ENCODE data around the gene PLXNA1. TPM values are rescaled to one million over a fixed set of nuclear protein-coding genes. Genes with fewer than 3 reads are reported as not detected.

The PLXNA1 gene
- total RNA-seq, 2 donors from 2014 or later: 3.4 to 7.9 TPM

- no peaks in the 10 kb centered on the region for H3K27me3 Mint-ChIP-seq
- no peaks in the 10 kb centered on the region for H3K9me3 Mint-ChIP-seq
- no peaks in the 10 kb centered on the region for H3K4me1 Mint-ChIP-seq (ENCODE audit: low read depth in 2 of 2)
- H3K4me3 Mint-ChIP-seq: no peak overlapping the region
- ATAC-seq (no peak), DNase-seq (ENCODE audit: low spot score) (no peak)
- H3K27ac Mint-ChIP-seq: no peak overlapping the region
- no peaks in the 10 kb centered on the region for H3K36me3 Mint-ChIP-seq
Measured at GRCh38 chr3:127001486-127002194, 18.7 kb downstream of the PLXNA1 start.

GRCh38 chr3:127002195-127003174 lies 19.6 kb downstream of the PLXNA1 start:
- Mint-ChIP-seq H3K4me3 (no peak overlapping the region), H3K27me3 (no peaks in the 10 kb centered on the region), H3K27ac (no peak overlapping the region), H3K9me3 (no peaks in the 10 kb centered on the region), H3K4me1 (ENCODE audit: low read depth in 2 of 2) (peaks cover 0 to 3% of the 10 kb centered on the region in 2 donors), H3K36me3 (no peaks in the 10 kb centered on the region)
- peak in 1 of 2 donors; percentile 2 for ATAC-seq
- no peak for DNase-seq (ENCODE audit: low spot score)

GRCh38 chr3:127003175-127003555 lies 20.2 kb downstream of the PLXNA1 start:
- no peak for ATAC-seq
- Mint-ChIP-seq H3K27ac (no peak overlapping the region), H3K4me1 (ENCODE audit: low read depth in 2 of 2) (peaks cover 0 to 3% of the 10 kb centered on the region in 2 donors)

GRCh38 chr3:127003601-127004280 lies 20.8 kb downstream of the PLXNA1 start:
- H3K4me3 Mint-ChIP-seq: no peak overlapping the region
- ATAC-seq: no peak

More at GRCh38 chr3:127003175-127003555, 20.2 kb downstream of the PLXNA1 start:
- Mint-ChIP-seq H3K4me3 (no peak overlapping the region), H3K9me3 (no peaks in the 10 kb centered on the region), H3K36me3 (no peaks in the 10 kb centered on the region), H3K27me3 (no peaks in the 10 kb centered on the region)
- no peak for DNase-seq (ENCODE audit: low spot score)

GRCh38 chr3:127004641-127005397 lies 21.9 kb downstream of the PLXNA1 start:
- DNase-seq (ENCODE audit: low spot score): no peak
- no peaks in the 10 kb centered on the region for H3K36me3 Mint-ChIP-seq
- no peak for ATAC-seq
- H3K4me3 Mint-ChIP-seq: no peak overlapping the region
- H3K27me3 Mint-ChIP-seq: no peaks in the 10 kb centered on the region
- peaks cover 0 to 3% of the 10 kb centered on the region in 2 donors for H3K4me1 Mint-ChIP-seq (ENCODE audit: low read depth in 2 of 2)
- no peak overlapping the region for H3K27ac Mint-ChIP-seq
- H3K9me3 Mint-ChIP-seq: no peaks in the 10 kb centered on the region

More at GRCh38 chr3:127003601-127004280, 20.8 kb downstream of the PLXNA1 start:
- Mint-ChIP-seq H3K27me3 (no peaks in the 10 kb centered on the region), H3K9me3 (no peaks in the 10 kb centered on the region), H3K36me3 (no peaks in the 10 kb centered on the region), H3K4me1 (ENCODE audit: low read depth in 2 of 2) (peaks cover 0 to 3% of the 10 kb centered on the region in 2 donors), H3K27ac (no peak overlapping the region)
- DNase-seq (ENCODE audit: low spot score): no peak

- ATAC-seq: no peak
- Mint-ChIP-seq H3K27me3 (no peaks in the 10 kb centered on the region), H3K27ac (no peak overlapping the region)
Measured at GRCh38 chr3:127005864-127006500, 23.1 kb downstream of the PLXNA1 start.

GRCh38 chr3:127006781-127007436 lies 24.0 kb downstream of the PLXNA1 start:
- no peaks in the 10 kb centered on the region for H3K9me3 Mint-ChIP-seq
- H3K27ac Mint-ChIP-seq: no peak overlapping the region

More at GRCh38 chr3:127005864-127006500, 23.1 kb downstream of the PLXNA1 start:
- Mint-ChIP-seq H3K4me3 (no peak overlapping the region), H3K4me1 (ENCODE audit: low read depth in 2 of 2) (peaks cover 0 to 3% of the 10 kb centered on the region in 2 donors), H3K9me3 (no peaks in the 10 kb centered on the region), H3K36me3 (no peaks in the 10 kb centered on the region)
- DNase-seq (ENCODE audit: low spot score): no peak

GRCh38 chr3:127008236-127008635 lies 25.3 kb downstream of the PLXNA1 start:
- no peaks in the 10 kb centered on the region for H3K36me3 Mint-ChIP-seq
- H3K27me3 Mint-ChIP-seq: no peaks in the 10 kb centered on the region
- DNase-seq (ENCODE audit: low spot score) (no peak), ATAC-seq (no peak)
- H3K27ac Mint-ChIP-seq: no peak overlapping the region
- H3K4me1 Mint-ChIP-seq (ENCODE audit: low read depth in 2 of 2): peaks cover 0 to 3% of the 10 kb centered on the region in 2 donors
- no peak overlapping the region for H3K4me3 Mint-ChIP-seq
- H3K9me3 Mint-ChIP-seq: no peaks in the 10 kb centered on the region

More at GRCh38 chr3:127006781-127007436, 24.0 kb downstream of the PLXNA1 start:
- Mint-ChIP-seq H3K36me3 (no peaks in the 10 kb centered on the region), H3K27me3 (no peaks in the 10 kb centered on the region), H3K4me1 (ENCODE audit: low read depth in 2 of 2) (peaks cover 0 to 3% of the 10 kb centered on the region in 2 donors), H3K4me3 (no peak overlapping the region)
- no peak for ATAC-seq
- no peak for DNase-seq (ENCODE audit: low spot score)

GRCh38 chr3:127009531-127009930 lies 26.6 kb downstream of the PLXNA1 start:
- no peaks in the 10 kb centered on the region for H3K9me3 Mint-ChIP-seq
- no peak overlapping the region for H3K4me3 Mint-ChIP-seq
- H3K36me3 Mint-ChIP-seq: no peaks in the 10 kb centered on the region
- H3K27me3 Mint-ChIP-seq: no peaks in the 10 kb centered on the region
- DNase-seq (ENCODE audit: low spot score) (no peak), ATAC-seq (no peak)
- H3K27ac Mint-ChIP-seq: no peak overlapping the region
- H3K4me1 Mint-ChIP-seq (ENCODE audit: low read depth in 2 of 2): peaks cover 0 to 3% of the 10 kb centered on the region in 2 donors

GRCh38 chr3:127011270-127011992 lies 28.5 kb downstream of the PLXNA1 start:
- Mint-ChIP-seq H3K27me3 (no peaks in the 10 kb centered on the region), H3K36me3 (no peaks in the 10 kb centered on the region), H3K4me1 (ENCODE audit: low read depth in 2 of 2) (peaks cover 0 to 3% of the 10 kb centered on the region in 2 donors), H3K27ac (no peak overlapping the region), H3K9me3 (no peaks in the 10 kb centered on the region), H3K4me3 (no peak overlapping the region)
- ATAC-seq (no peak), DNase-seq (ENCODE audit: low spot score) (no peak)

GRCh38 chr3:127012091-127012490 lies 29.2 kb downstream of the PLXNA1 start:
- Mint-ChIP-seq H3K4me1 (ENCODE audit: low read depth in 2 of 2) (peaks cover 0 to 3% of the 10 kb centered on the region in 2 donors), H3K4me3 (no peak overlapping the region), H3K9me3 (no peaks in the 10 kb centered on the region), H3K27ac (no peak overlapping the region), H3K36me3 (no peaks in the 10 kb centered on the region), H3K27me3 (no peaks in the 10 kb centered on the region)
- ATAC-seq (no peak), DNase-seq (ENCODE audit: low spot score) (no peak)

- no peak overlapping the region for H3K4me3 Mint-ChIP-seq
- no peak for DNase-seq (ENCODE audit: low spot score)
- no peaks in the 10 kb centered on the region for H3K4me1 Mint-ChIP-seq (ENCODE audit: low read depth in 2 of 2)
- ATAC-seq: no peak
- no peaks in the 10 kb centered on the region for H3K27me3 Mint-ChIP-seq
- H3K36me3 Mint-ChIP-seq: no peaks in the 10 kb centered on the region
- no peaks in the 10 kb centered on the region for H3K9me3 Mint-ChIP-seq
- no peak overlapping the region for H3K27ac Mint-ChIP-seq
Measured at GRCh38 chr3:127013181-127013580, 30.3 kb downstream of the PLXNA1 start.
